Transverse colon (tissue), 4 donors: Measurements from ENCODE around the gene TOX2.

Experiments used
- CTCF ChIP-seq, 5 experiments: fragments of 200-600 bp in 3 of 5; fragments of 450-650 bp in 2 of 5; sonication (generic) in 3 of 5; IDR thresholded peaks; 1 replicate in 2 of 5; 2 replicates in 3 of 5; pipeline ENCODE4 v1.5.1; 2016 to 2017; ENCODE audit warnings: antibody characterized with exemption in 5 of 5, inconsistent platforms in 3 of 5, mild to moderate bottlenecking in 2 of 5, moderate library complexity in 1 of 5
- EP300 ChIP-seq: sonication (generic); formaldehyde crosslinking; IDR thresholded peaks from one replicate; pipeline ENCODE4 v1.6.1; 2017; ENCODE audit warnings: antibody characterized with exemption, low read depth
- POLR2A ChIP-seq: fragments of 450-650 bp; IDR thresholded peaks from one replicate; pipeline ENCODE4 v1.6.1; 2016; ENCODE audit warnings: antibody characterized with exemption, mild to moderate bottlenecking, moderate library complexity
- POLR2AphosphoS5 ChIP-seq, 3 donors: sonication (generic); formaldehyde crosslinking; IDR thresholded peaks; one replicate each; pipeline ENCODE4 v1.6.1; 2016; ENCODE audit warnings: antibody characterized with exemption in 3 of 3

DNA sequence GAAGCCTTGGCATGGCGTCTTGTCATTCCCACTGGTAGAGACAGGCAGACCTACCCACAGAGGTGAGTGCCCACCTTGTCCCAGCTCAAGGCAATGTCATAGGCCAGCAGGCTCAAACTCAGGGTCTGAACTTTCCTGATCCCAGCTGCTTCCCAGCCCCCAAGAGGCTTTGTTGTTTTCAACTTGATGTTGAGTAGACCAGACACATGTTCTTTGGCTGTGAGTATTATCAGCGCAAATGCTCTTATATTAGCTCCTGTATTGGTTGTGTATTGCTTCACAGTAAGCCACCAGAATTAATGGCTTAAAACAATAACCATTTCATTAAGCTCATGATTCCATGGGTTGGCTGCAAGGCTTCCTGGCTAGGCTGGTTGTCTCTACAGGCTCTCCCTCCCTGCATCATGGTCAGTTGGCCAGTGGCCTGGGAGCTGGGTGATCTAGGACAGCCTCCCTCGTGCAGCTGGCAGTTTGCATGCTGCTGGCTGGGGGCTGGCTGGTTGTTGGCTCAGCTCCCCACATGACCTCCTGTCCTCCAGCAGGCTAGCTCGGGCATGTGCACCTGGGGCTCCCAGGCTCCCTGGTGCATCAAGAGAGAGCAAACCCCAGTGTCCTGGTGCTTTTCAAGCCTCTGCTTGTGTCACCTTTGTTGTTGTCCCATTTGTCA, 21.6 kb downstream of the TOX2 start:
- no peak for TF ChIP-seq CTCF (IDR thresholded peaks at IDR 0.05)
- no peak for TF ChIP-seq EP300
- TF ChIP-seq POLR2A = no peak
- no peak for TF ChIP-seq POLR2AphosphoS5 (IDR thresholded peaks at IDR 0.05)
